ENCODE results near the gene SRRM2.

Gene SRRM2

DNA sequence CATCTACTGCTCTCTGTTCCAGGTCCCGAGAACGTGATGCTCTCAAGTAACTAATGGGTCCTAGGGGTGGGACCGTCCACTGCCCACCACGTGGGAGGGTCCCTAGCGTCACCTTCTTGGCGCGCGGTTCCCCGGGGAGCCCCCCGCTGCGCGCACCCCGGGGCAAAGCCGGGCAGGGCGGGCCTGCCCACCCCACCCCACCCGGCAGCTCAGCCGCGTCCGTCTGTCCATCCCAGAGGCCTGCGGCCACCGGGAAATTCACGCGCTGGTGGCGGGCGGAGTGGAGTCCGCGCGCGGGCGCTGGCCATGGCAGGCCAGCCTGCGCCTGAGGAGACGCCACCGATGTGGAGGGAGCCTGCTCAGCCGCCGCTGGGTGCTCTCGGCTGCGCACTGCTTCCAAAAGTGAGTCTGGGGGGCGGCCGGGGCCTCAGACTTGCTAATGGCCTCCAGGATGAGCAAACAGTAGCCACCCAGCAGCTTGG lies 46.3 kb downstream of the SRRM2 start:
- no peak for DNase-seq (ENCODE audit: low read depth)

DNA sequence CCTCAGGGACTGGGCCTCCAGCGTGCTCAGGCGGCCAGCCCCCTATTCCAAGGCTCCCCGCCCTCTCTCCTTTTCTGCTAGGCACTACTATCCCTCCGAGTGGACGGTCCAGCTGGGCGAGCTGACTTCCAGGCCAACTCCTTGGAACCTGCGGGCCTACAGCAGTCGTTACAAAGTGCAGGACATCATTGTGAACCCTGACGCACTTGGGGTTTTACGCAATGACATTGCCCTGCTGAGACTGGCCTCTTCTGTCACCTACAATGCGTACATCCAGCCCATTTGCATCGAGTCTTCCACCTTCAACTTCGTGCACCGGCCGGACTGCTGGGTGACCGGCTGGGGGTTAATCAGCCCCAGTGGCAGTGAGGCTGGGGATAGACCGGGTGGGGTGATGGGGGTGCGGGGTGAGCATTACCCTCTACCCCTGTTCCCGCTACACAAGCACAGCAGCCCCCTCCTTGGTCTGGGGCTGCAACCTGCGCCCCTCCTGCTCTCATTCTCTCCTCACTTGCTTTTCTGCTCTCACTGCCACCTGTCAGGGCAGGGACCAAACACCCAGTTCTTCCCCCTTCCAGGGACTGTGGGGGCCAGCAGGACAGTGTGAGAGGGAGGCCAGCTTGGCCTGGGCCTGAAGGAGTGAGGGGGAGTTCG lies 46.9 kb downstream of the SRRM2 start:
- DNase-seq (ENCODE audit: low read depth) = no peak

DNA sequence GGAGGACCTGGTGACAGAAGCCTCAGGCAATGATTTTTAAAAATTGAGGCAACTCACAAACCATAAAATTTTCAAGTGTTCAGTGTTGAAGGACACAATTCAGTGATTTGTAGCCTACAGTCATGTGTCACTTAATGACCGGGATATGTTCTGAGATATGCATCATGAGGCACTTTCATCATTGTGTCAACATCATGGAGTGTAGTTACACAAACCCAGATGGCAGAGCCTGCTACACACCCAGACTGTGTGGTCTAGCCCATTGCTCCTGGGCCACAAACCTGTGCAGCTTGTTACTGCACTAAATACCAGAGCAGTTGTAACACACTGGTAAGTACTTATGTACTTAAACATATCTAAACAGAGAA lies 47.4 kb downstream of the SRRM2 start:
- no peak for DNase-seq (ENCODE audit: low read depth)

DNA sequence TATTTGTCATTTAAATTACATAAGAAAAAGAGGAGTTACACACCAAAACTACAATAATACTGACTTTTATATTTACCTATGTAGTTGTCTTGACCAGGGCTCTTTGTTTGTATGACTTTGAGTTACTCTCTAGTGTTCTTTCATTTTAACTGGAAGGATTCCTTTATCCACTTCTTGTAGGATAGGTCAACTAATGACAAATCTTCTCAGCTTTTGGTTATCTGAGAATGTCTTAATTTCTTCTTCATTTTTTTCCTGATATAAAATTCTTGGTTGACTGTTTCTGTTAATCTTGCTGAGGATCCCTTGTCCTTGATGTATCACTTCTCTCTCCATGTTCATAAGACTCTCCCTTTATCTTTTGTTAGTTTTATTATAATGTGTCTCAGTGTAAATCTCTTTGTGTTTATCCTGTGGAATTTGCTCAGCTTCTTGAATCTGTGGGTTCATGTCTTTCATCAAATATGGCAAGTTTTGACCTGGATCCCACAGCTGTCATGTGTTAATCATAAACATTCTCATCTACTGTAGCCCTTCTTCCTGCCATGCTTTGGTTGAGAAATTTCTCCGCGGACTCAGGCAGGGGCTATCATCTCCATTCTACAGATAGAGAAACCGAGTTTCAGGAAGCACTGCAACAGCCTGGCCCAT lies 51.2 kb downstream of the SRRM2 start:
- DNase-seq (ENCODE audit: low read depth) = no peak

DNA sequence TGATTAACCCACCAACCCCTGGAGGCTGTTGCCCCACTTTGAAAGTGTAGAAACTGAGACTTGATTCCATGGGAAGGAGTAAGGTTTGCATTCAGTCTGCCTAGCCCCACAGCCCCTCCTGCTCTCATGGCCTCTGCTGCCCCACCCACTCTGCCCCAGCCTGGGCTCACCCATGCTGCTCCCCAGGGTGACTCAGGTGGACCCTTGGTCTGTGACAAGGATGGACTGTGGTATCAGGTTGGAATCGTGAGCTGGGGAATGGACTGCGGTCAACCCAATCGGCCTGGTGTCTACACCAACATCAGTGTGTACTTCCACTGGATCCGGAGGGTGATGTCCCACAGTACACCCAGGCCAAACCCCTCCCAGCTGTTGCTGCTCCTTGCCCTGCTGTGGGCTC lies 52.3 kb downstream of the SRRM2 start:
- DNase-seq (ENCODE audit: low read depth) = no peak

DNA sequence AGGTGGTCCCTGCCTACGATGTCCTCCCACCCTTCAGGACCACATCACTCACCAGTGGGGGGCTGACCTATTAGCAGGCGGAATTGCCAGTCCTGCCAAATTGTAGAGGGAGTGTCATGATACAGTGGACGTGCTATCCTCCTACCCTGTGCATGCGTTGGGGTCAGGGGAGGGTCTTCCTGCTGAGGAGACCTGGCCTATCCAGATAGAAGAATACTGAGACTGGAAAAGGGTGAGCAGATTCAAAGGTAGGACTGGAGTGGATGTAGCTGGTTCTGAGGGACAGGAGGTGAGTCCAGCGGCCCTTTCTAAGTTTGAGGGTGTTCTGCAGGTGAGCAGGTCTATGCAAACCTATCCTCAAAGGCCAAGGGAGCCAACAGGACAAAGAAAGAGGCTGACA lies 53.8 kb downstream of the SRRM2 start:
- DNase-seq (ENCODE audit: low read depth) = no peak

DNA sequence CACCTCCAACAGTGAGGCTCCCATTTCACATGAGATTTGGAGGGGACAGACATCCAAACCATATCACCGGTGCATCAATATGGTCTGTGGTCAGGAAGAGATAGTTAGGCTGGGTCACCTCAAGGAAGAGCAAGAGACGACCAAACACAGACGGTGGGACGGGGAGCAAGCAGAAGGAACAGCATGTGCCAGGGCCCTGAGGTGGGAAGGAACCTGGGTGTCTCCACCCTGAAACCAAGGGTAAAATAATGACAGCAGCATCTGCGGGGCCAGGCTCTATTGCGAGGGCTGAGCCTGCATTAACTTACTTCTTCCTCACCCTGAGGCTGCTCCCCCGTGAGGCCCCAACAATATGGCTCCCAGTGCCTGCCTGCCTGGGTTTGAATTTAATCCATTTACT lies 55.7 kb downstream of the SRRM2 start:
- no peak for DNase-seq (ENCODE audit: low read depth)

DNA sequence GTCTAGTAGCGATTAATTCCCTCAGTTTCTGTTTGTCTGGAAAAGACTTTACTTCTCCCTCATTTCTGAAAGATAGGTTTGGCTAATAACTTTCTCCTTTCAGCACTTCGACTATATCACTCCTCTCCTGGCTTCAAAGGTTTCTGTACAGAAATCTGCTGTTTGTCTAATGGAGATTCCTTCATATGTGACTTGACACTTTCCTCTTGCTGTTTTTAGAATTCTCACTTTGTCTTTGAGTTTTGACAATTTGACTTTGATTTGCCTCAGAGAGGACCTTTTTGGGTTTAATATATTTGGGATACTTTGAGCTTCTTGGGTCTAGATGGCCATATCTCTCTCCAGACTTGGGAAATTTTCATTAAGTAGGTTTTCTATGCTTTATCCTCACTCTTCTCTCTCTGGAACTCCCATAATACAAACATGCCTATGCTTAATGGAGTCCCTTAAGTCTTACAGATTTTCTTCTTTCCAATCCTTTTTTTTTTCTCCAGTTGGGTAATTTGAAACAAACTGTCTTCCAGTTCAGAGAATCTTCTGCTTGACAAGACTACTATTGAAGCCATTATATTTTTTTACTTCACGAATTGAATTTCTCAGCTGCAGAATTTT lies 56.8 kb downstream of the SRRM2 start:
- no peak for DNase-seq (ENCODE audit: low read depth)

DNA sequence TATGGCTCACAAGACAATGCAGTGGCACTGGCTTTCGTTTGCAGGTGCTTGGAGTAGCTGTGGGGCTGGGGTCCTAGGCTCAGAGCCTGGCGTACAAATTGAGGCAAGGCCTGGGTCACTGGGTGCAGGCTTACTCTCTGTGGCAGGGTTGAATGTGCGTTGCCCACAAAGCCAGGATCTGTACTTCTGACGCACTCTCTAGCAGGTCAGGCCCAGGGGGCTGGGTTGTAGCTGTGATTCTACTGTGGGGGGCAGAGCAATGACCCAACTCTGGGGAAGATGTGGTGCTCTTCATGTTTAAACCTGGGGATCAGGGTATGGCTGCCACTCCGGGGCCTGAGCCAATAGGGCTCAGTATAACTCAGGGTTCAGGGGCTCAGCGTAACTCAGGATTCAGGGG lies 58.2 kb downstream of the SRRM2 start:
- DNase-seq (ENCODE audit: low read depth) = no peak

DNA sequence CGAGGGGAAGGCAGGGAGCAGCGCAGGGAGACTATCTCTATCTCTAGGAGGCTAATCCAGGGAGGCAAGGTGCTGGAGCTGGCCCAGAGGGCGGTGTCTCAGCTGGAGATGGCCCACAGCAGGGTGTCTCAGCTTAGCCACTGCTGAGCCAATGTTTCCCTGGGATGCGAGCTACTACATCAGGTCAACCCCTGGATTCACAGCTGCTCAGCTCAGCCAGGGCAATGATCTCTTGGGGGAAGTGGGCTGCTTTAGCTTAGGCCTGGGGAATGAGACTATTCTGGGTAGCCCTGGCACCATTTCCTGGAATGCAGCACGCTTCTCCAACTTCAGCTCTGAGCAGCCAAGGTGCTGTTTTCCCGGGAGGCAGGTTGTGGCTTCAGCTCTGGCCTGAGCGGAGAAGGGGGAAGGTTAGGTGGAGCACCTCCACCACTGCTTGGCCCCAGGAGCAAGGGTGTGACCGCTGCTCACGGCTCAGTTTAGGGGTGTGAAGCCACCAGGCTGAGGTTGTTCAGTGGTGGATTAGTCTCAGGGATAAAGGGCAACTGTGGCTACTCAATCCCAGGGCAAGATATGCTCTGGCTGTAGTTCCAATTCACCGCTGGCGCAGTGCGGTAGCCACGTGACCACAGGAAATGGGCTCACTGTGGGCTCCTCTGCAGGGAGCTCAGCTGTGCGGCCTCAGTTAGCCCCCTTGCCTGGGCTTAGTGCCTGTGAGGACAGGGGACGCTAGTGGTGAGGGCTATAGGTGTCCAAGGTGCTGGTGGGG lies 59.4 kb downstream of the SRRM2 start:
- no peak for DNase-seq (ENCODE audit: low read depth)

DNA sequence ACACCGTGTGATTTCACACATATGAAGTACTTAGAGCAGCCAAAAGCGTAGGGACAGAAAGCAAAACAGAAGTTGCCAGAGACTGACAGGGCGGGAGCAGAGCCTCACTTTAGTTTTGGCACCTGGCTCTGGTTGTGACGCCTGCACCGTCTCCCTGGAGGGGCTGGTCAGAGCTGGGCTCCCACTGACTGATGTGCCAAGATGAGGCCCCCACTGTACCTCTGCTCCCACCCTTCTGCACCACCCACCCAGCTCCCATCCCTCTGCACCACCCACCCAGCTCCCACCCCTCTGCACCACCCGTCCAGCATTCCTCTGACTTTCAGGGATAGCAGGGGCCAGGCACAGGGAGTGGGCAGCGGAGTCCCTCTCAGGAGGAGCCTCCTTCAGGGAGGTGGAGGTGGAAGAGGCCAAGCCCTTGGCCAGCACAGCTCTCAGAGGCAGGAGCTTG lies 61.4 kb downstream of the SRRM2 start:
- DNase-seq (ENCODE audit: low read depth) = no peak

DNA sequence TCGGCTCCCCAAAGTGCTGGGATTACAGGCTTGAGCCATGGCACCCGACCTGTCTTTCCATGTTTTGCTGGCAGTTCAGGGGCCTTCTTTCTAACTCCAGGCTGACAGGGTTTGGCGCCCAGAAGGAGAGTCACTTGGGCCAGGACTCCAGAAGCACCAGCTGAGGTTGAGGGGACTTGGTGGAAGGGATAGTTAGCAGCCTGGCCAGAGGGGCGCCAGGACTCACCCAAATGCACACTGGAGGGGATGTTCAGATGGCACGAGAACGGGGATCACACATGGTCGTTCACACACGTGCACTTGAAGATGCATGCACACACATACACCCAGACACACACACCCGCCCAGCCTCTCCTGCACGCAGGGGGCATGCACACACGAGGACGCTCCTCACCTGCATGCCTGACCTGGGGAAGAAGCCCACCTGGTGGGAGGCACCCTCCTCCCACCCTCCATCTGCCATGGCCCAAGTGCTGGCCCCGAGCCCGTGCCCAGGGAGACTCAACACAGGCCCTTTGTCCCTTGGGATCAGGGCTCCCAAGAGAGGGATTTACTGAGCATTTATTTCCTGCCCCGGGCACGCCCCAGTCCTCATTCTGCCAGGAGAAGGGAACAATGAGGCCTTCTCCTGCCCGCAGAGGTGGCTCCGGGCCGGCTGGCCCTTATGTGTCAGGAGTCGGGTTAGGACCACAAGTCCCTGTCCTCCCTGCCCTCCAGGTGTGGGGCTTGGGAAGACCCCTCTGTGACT lies 62.3 kb downstream of the SRRM2 start:
- no peak for DNase-seq (ENCODE audit: low read depth)

DNA sequence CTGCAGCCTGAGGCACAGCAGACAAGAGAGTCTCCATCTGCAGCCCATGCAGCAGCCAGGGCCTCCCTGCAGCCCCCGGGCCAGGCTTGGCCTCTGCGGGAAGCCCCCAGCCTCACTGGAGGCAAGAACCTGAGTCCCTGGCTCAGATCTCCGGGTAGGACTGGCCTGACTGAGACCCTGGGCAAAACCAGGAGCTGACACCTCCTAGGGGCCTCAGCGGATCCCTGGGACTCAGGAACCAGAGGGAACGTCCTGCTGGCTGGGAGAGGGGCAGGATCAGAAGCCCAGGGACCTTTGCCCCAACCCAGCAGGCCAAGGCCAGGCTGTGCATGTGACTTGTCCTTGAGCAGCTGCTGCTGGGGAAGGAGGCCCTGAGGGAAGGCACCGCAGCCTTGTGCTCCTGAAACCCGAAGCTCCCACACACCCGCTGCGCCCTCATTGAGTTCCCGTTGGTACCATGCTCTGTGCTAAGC lies 62.9 kb downstream of the SRRM2 start:
- DNase-seq (ENCODE audit: low read depth) = no peak

DNA sequence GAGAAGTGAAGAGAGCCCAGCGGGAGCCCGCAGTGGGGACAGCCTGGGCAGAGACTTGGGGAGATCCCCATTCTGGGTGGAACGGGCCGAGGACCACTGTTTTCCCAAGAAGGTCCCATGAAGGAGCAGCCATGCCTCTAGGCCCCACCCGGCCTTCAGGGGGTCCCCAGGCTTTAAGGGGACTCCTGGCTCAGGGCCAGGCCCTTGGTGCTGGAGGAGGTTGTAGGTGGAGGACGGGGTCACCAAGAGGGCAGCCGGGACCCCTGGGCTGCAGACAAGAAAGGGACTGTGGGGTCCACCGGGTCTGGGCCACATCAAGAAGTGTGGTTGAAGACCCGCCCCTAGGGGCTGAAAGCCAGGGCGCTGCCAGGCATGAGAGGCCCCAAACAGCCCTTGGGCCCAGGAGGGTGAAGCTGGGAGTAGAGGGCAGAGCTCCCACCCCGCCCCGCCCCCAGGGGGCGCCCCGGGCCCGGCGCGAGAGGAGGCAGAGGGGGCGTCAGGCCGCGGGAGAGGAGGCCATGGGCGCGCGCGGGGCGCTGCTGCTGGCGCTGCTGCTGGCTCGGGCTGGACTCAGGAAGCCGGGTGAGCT lies 64.4 kb downstream of the SRRM2 start, which contains the start of gene PRSS21:
TSS of gene PRSS21 (plus strand) at position 487 of the 589 bp plus-strand sequence. CDS start at position 519, 32 bp downstream.
- no peak for DNase-seq (ENCODE audit: low read depth)

DNA sequence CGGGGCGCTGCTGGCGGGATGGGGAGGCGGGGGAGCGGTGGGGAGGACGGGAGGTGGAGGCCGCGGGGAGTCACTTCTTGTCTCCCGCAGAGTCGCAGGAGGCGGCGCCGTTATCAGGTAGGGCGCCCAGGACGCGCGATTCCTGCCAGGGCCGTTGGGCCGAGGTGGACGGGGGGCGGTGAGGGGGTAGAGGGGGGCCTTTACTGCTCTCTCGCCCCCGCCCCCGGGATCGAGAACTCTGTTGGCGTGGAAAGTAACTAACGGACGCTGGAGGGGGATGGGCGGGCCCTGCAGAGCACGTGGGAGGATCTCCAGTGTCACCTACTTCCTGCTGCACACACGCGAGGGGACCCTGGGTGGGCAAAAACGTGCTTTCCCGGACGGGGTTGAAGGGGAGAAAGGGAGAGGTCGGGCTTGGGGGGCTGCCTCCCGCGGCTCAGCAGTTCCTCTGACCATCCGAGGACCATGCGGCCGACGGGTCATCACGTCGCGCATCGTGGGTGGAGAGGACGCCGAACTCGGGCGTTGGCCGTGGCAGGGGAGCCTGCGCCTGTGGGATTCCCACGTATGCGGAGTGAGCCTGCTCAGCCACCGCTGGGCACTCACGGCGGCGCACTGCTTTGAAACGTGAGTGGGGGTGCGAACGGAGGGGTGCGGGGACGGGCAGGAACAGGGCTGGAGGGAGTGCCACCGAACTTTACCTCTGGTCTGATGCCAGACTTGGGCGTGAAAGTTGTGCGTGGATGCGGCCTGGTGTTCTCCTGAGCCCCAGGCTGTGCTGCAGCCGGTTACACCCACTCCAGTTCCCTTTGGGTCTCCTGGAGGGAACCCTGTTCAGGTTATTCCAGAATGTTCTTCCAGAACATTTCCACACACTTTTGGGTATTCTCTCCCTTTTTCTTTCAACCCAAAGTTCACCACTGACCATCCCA lies 65.2 kb downstream of the SRRM2 start:
- no peak for DNase-seq (ENCODE audit: low read depth)

DNA sequence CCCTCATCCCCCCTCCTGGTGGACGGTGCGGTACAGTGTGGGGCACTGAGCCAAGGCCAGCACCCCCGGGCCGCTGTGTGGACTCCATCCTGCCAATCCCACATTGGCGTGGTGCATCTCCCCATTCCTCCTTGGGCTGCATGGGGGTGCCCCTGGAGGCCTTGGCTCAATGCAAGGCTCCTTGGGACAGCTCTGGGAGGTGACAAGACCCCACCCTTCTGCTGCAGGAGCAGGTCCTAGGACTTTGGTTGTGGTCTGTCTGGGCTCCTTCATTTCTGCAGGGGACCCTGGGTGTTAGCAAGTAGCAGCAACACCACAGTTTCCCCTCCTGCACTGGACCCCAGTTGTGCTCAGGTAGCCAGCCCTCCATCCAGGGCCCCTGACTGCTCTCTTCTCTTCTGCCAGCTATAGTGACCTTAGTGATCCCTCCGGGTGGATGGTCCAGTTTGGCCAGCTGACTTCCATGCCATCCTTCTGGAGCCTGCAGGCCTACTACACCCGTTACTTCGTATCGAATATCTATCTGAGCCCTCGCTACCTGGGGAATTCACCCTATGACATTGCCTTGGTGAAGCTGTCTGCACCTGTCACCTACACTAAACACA lies 65.9 kb downstream of the SRRM2 start:
- no peak for DNase-seq (ENCODE audit: low read depth)

DNA sequence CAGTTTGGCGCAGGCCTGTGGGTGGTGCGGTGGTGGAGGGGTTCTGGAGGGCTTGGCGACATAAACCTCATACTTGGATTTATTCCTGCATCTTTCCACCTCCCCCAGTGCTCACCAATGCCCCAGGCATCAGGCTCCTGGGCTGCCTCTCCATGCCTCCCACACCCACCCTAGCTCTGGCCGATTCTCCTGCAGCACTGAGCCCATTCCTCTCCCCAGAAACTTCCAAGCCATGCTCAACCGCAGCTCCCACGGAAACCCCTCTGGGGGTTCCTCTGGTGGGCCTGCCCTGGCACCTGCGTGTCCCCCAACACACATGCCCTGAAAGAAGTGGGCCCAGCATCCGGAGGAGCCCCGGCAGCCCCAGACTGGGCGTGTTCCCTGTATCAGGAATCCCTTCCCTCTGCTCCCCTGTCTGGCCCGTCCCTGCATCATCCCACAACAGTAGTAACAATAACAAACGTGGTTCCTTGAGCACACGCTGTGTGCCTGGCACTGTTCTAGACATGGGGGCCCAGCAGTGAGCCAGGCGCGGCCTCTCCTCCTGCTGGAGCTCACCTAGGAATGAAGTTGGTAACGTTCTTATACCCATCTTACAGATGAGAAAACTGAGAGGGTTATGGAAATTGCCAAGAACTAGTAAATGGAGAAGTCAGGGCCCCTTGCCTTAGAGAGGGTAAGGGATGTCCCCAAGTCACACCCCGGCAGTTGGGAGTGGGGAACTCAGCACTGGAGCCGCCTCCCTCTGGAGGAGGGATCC lies 66.9 kb downstream of the SRRM2 start:
- no peak for DNase-seq (ENCODE audit: low read depth)

DNA sequence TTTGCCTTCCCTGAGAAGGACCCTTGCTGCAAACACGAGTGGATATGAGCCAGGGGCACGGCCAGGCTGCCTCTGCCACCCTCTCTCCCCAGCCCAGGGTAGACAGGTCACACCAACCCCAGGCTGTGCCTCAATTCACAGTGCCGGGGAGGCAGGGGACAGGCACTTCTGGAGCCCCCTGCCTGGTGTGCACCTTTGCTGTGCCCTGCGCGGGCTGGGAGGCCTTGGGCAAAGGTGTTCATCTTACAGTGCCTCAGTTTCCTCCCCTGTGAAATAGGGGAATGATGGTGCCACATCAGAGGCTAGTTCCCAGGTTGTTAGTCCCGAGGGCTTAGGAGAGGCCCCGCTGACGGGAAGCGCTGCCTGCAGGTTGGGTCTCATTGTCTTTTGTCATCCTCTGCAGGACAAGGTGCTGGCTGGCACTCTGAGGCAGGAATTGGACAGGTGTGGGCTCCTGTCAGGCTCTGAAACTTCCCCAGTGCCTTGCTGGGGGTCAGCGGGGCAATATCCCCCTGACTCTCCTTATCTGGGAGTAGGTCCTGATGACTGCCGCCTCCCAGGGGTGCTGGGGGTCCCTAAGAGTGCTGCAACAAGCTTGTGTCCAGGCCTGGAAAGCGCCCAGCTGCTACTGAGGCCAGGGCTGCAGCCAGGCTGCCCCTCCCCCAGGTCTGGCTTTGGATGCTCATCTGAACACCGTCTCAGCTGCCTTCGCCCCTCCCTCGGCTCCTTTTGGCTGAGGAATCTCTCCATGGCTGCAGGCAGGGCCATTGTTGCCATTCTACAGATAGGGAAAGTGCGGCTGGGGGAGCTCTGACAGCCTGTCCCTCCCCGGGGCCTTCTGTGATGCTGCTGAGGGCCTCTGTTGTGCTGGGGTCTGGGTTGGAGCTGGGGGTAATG lies 67.7 kb downstream of the SRRM2 start:
- DNase-seq (ENCODE audit: low read depth) = no peak

Data from ELR (cell line).